HG02623 (cell line): Measurements from ENCODE around the gene DERA.
"Not testable (repeated sequence)": the region's sequence is repeated elsewhere in the genome, so short reads cannot be mapped to it uniquely, and the experiment has no call there.

ENCODE experiments used
- ATAC-seq: cut with Tn5 transposase; IDR thresholded peaks from one replicate; pipeline ENCODE4 v1.9.1; 2021; ENCODE audit warnings: moderate library complexity; ENCODE audit not compliant: unreplicated experiment

The DERA gene

GRCh38 chr12:15956413-15957185 lies 45.5 kb downstream of the DERA start:
- no peak for ATAC-seq

DNA sequence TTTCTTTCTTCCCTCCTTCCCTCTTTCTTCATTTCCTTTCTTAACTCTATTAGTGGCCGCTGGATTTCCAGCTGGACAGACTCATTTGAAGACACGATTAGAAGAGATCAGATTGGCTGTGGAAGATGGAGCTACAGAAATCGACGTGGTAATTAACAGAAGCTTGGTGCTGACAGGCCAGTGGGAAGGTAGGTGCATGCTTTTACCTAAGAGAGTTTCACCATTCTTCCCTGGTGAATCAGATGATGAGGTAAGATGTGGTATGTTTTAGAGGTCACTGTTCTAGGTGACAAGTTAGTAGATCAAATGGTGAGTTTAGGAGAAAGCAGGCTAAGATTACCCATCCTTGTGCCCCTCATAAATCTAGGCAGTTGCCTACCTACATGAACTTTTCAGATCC lies 51.6 kb downstream of the DERA start:
- no peak for ATAC-seq

GRCh38 chr12:15963271-15963670 lies 52.1 kb downstream of the DERA start:
- no peak for ATAC-seq

DNA sequence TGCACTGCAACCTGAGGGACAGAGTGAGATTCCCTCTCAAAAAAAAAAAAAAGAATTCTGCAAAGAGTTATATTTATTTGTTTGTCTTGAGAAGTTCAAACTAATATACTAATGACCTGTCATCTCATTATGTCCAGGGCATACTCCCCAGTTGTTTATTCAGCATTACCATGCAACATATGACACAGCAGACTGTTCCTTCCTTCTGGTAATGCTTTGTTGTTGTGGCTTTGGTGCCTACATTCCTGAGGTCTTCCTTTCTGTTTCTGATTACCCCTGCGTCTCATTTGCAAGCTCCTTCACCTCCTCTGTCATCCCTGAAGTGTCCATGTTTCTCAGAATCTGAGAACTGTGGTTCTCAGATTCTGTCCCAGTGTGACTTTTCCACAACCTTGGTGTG lies 55.3 kb downstream of the DERA start:
- no peak for ATAC-seq

- ATAC-seq = not testable (repeated sequence)
Observed at GRCh38 chr12:15967053-15967452, 55.9 kb downstream of the DERA start.

GRCh38 chr12:15971211-15971610 lies 60.1 kb downstream of the DERA start:
- ATAC-seq = no peak

DNA sequence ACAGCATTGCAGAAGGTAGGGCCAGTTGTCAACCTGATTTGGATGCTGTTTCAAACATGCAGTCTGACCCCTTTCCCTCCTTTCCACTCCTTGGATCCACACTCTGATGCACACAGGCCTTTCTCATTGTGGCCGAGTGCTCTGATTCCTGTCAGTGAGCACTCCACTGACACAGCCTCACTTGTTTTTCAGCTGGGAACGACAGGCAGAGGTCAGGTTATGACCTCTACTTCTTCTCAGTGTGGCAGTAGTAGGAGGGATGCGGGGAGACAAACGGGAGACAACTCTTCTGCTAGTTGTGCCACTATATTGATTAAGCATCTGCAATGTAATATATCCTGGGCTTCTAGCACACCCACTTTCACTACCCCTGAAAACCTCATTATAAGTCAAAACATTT lies 61.8 kb downstream of the DERA start:
- ATAC-seq = no peak

DNA sequence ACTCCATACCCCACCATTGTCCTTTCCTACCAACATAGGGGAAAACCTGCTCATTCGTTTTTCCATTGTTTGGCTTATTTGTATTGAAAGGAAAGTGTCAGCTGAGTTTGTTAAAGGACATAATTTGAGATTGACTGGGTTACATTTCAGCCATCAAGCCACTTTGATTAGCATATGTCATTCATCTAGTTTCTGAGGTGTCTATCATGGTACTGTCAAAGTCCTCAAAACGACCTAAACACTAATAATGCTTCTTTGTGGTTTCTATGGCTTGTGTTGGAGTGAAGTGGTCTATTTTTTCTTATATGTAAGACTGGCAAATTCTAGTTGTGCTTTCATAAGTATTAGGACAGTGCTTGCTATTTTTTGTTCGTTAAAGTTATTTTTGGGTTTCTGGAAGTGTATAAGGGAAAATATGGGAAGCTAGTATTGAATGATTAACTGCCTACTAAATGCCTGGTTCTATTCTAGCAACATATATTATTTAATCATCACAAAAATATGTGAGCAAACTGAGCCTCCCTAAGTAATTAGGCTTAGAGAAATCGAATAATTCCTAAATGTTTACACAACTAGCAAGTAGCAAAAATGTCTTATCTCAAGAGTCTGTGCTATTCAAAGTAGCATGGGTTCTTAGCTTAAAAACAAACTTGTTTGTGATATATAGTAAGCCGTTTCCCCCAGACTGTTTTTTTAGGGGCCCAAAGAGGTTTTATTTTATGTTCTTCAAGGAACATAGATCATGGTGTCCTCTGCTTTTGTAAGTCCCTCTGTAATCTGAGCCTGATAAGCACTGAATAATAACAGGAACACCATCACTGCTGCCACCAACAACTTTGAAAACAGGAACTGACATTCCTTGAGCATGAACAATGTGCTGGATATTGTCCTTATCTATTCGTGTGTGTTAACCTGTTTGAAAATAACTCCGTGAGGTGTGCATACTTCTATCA lies 67.1 kb downstream of the DERA start:
- ATAC-seq = no peak

DNA sequence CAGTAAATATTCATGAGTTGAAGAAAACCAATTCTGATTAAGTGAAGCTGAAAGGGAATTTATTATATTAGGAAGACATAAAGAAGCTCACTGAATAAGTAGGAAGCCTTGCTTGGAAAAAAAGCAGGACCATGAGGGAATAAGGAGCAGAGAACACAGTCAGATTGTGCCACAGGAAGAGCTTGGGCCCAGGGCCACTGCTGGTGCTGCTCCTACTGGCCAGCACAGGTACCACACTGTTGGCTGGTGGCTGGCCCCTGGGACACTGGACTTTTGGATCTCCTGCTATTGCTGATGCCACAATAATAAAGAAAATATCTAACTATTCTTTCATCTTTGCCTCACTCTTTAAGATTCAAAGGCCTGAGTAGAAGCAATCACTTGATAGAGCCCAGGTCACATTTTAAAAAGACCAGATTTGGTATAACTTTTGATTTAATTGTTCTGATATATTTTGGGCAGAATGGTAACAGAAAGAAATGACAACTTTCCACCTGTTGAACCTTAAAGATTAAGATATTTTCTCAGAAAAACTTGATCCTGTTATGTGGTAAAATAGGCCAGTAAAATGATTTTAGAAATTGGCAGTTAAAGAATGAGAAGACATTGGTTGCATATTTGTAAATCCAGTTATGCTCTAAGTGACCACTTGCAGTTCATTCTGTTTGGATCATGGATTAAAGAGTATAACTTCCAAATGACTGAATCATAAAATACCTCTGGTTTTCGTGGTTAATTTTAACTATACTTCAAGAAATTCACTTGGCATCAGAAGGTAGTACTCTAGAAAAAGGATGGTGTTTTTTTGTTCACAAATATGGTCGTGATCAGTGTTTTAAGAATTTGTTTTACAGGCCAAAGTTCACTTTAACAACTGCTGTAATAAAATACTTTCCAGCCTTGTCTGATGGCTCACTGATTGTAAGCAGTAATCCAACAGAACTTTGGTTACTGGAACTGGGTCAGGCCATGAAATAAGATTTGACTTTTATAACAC lies 68.3 kb downstream of the DERA start:
- ATAC-seq = peak; percentile 52

DNA sequence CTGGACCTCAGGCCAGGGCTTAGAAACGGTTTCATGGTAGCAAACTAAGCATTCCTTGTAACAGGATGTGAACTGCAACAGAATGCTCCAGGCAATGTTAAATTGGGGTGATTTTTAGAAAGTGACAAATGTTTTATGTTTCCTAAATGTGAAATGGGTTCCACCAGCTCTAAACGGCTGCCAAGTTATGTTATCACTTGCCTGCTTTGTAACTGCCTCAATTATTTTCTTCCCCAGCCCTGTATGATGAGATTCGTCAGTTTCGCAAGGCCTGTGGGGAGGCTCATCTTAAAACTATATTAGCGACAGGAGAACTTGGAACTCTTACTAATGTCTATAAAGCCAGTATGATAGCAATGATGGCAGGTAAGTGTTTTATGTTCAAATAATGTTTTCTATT lies 70.9 kb downstream of the DERA start:
- ATAC-seq = no peak

DNA sequence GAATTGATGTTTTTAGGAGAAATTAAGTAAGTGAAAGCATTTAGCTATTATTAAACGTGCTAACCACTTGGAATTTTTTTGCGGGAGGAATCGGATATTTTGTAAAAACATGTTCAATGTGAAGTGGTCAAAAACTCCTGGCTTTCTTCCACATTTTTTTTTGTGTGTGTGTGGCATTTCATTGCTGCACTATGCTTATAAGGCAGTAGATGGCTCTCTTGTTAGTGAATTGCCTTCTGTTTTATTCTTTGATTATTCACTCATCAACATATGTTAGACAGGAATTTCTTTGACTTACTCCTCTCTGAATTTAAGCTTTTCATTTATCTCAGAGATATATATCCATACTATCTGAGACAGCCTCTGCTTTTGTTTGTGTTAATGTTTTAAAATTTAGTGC lies 71.3 kb downstream of the DERA start:
- ATAC-seq = no peak

- ATAC-seq = no peak
Observed at GRCh38 chr12:15982921-15983320, 71.8 kb downstream of the DERA start.

GRCh38 chr12:15984097-15984800 lies 73.1 kb downstream of the DERA start:
- ATAC-seq = no peak

DNA sequence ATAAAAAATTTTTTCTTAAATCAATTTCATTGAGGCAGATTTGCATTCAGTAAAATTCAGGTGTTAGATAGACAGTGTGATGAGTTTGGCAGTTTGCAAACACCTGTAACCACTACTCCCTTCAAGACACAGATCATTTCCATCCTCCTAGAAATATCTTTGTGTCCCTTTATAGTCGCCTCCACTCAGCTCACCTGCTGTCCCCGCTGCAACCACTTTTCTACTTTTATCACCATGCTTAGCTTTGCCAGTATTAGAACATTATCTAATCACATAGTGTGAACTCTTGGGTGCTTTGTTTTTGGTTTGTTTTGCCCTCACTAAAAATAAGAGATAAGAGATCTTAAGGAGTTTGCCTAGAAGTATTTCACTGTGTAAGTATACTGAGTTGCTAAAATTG lies 73.8 kb downstream of the DERA start:
- ATAC-seq = no peak

- no peak for ATAC-seq
Observed at GRCh38 chr12:15987696-15988095, 76.6 kb downstream of the DERA start.

- no peak for ATAC-seq
Observed at GRCh38 chr12:15988983-15989755, 78.0 kb downstream of the DERA start.

- ATAC-seq = no peak
Observed at GRCh38 chr12:15995801-15996200, 84.7 kb downstream of the DERA start.

GRCh38 chr12:15996254-15996653 lies 85.1 kb downstream of the DERA start:
- no peak for ATAC-seq

DNA sequence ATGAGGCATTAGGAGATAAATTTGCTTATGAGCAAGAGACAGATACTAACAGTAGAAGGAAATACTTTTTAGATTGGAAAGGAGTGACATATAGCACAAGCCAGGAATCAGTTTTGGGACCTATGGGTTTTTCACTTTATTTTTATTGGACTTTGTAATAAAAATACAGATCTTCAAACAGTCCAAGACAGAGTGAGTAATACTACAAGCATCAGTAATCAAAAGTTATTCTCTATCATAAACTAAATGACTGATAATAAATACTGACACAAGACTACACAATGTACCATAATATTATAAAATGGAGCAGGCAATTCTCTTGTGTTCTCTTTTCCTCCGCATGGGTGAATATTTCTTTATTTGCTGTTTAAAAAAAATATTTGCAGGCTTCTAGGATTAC lies 85.8 kb downstream of the DERA start:
- no peak for ATAC-seq
